Femur (tissue), 1 donor: Measurements from ENCODE around the gene RAP1GAP.

Source experiments
- DNase-seq: peaks from one replicate; pipeline ENCODE4 v3.0.0-alpha.2; 2017

Gene RAP1GAP

GRCh38 chr1:21669258-21670058 lies at the start of gene RAP1GAP:
RAP1GAP (minus strand) TSS chr1:21669357; CDS start chr1:21620032, 49,325 bp downstream.
- DNase-seq = peak; percentile 60

- no peak for DNase-seq
Observed at GRCh38 chr1:21716169-21716568, 47.0 kb upstream of the RAP1GAP start.

GRCh38 chr1:21707891-21708290 lies 38.7 kb upstream of the RAP1GAP start:
- DNase-seq = no peak

- DNase-seq = no peak
Observed at GRCh38 chr1:21707086-21707840, 38.1 kb upstream of the RAP1GAP start.

GRCh38 chr1:21706151-21706835 lies 37.1 kb upstream of the RAP1GAP start:
- no peak for DNase-seq

GRCh38 chr1:21705303-21705980 lies 36.3 kb upstream of the RAP1GAP start:
- DNase-seq = no peak

GRCh38 chr1:21704145-21704544 lies 35.0 kb upstream of the RAP1GAP start:
- no peak for DNase-seq

- DNase-seq = no peak
Observed at GRCh38 chr1:21703318-21703963, 34.3 kb upstream of the RAP1GAP start.

GRCh38 chr1:21702780-21703179 lies 33.6 kb upstream of the RAP1GAP start:
- no peak for DNase-seq

GRCh38 chr1:21701401-21701800 lies 32.2 kb upstream of the RAP1GAP start:
- DNase-seq = no peak

GRCh38 chr1:21700094-21700493 lies 30.9 kb upstream of the RAP1GAP start:
- no peak for DNase-seq

- DNase-seq = no peak
Observed at GRCh38 chr1:21696931-21697330, 27.8 kb upstream of the RAP1GAP start.

GRCh38 chr1:21693732-21694131 lies 24.6 kb upstream of the RAP1GAP start:
- no peak for DNase-seq

GRCh38 chr1:21691739-21692138 lies 22.6 kb upstream of the RAP1GAP start:
- no peak for DNase-seq

- no peak for DNase-seq
Observed at GRCh38 chr1:21689661-21690372, 20.7 kb upstream of the RAP1GAP start.

GRCh38 chr1:21687081-21687529 lies 17.9 kb upstream of the RAP1GAP start:
- DNase-seq = no peak

- no peak for DNase-seq
Observed at GRCh38 chr1:21685946-21686678, 17.0 kb upstream of the RAP1GAP start.

GRCh38 chr1:21681426-21681825 lies 12.3 kb upstream of the RAP1GAP start:
- DNase-seq = no peak

- DNase-seq = no peak
Observed at GRCh38 chr1:21680918-21681317, 11.8 kb upstream of the RAP1GAP start.

- DNase-seq = no peak
Observed at GRCh38 chr1:21680381-21680780, 11.2 kb upstream of the RAP1GAP start.

GRCh38 chr1:21677168-21677567 lies 8.0 kb upstream of the RAP1GAP start:
- DNase-seq = no peak
